GM13977 (cell line): ENCODE results near the gene GALNT14.

ENCODE experiments used
- DNase-seq: peaks from one replicate; pipeline ENCODE4 v3.0.0; 2012; ENCODE audit warnings: low spot score
- in situ Hi-C: fragments of 300-500 bp; cut with MboI; formaldehyde crosslinking; loops from one replicate; pipeline ENCODE4 v1.12.0; 2022; ENCODE audit warnings: low sequenced_read_pairs, low pct_unique_long_range_greater_than_20kb, mixed read lengths, inconsistent platforms; ENCODE audit not compliant: unreplicated experiment
- TF ChIP-seq, protein P1 (sequence below): IDR thresholded peaks from 2 replicates; pipeline ENCODE4 v1.5.1; 2012; ENCODE audit warnings: mild to moderate bottlenecking, control low read depth; ENCODE audit not compliant: insufficient read depth; ENCODE audit errors: extremely low read depth, missing control alignments

Gene GALNT14

GRCh38 chr2:31057691-31058090 is 80.5 kb downstream of the GALNT14 start:
- DNase-seq: no peak
- TF ChIP-seq, protein P1, sequence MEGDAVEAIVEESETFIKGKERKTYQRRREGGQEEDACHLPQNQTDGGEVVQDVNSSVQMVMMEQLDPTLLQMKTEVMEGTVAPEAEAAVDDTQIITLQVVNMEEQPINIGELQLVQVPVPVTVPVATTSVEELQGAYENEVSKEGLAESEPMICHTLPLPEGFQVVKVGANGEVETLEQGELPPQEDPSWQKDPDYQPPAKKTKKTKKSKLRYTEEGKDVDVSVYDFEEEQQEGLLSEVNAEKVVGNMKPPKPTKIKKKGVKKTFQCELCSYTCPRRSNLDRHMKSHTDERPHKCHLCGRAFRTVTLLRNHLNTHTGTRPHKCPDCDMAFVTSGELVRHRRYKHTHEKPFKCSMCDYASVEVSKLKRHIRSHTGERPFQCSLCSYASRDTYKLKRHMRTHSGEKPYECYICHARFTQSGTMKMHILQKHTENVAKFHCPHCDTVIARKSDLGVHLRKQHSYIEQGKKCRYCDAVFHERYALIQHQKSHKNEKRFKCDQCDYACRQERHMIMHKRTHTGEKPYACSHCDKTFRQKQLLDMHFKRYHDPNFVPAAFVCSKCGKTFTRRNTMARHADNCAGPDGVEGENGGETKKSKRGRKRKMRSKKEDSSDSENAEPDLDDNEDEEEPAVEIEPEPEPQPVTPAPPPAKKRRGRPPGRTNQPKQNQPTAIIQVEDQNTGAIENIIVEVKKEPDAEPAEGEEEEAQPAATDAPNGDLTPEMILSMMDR: no peak
- in situ Hi-C loops: no loop called here

- DNase-seq: no peak
- TF ChIP-seq, protein P1: no peak
- in situ Hi-C loops: no loop called here
Observed at GRCh38 chr2:31055938-31056337, 82.3 kb downstream of the GALNT14 start.

- no peak for DNase-seq
- TF ChIP-seq, protein P1: no peak
- in situ Hi-C loops: no loop called here
Observed at GRCh38 chr2:31054842-31055388, 83.3 kb downstream of the GALNT14 start.

GRCh38 chr2:31053929-31054782 is 84.1 kb downstream of the GALNT14 start:
- TF ChIP-seq, protein P1: no peak
- in situ Hi-C loops: no loop called here
- DNase-seq: no peak

- in situ Hi-C loops: no loop called here
- DNase-seq: no peak
- TF ChIP-seq, protein P1: no peak
Observed at GRCh38 chr2:31052284-31052683, 86.0 kb downstream of the GALNT14 start.

- TF ChIP-seq, protein P1: no peak
Observed at GRCh38 chr2:31051258-31052140, 86.7 kb downstream of the GALNT14 start.

More at GRCh38 chr2:31051258-31052140, 86.7 kb downstream of the GALNT14 start:
- DNase-seq: no peak
- in situ Hi-C loops: no loop called here
